GM12891 (cell line): Measurements from ENCODE around the gene CALML6.

ENCODE experiments used
- POLR2A ChIP-seq: IDR thresholded peaks from 2 replicates; pipeline ENCODE4 v1.6.1; 2011; ENCODE audit warnings: low read depth, low read length, control low read depth
- POLR2AphosphoS5 ChIP-seq: IDR thresholded peaks from 2 replicates; pipeline ENCODE4 v1.6.1; 2011; ENCODE audit warnings: low read depth, low read length, control low read depth
- POU2F2 ChIP-seq: IDR thresholded peaks from 2 replicates; pipeline ENCODE4 v1.6.1; 2011; ENCODE audit warnings: low read depth, mild to moderate bottlenecking, control low read depth, low read length, moderate library complexity
- SPI1 ChIP-seq: IDR thresholded peaks from 2 replicates; pipeline ENCODE4 v1.6.1; 2011; ENCODE audit warnings: low read depth, low read length, control low read depth

DNA sequence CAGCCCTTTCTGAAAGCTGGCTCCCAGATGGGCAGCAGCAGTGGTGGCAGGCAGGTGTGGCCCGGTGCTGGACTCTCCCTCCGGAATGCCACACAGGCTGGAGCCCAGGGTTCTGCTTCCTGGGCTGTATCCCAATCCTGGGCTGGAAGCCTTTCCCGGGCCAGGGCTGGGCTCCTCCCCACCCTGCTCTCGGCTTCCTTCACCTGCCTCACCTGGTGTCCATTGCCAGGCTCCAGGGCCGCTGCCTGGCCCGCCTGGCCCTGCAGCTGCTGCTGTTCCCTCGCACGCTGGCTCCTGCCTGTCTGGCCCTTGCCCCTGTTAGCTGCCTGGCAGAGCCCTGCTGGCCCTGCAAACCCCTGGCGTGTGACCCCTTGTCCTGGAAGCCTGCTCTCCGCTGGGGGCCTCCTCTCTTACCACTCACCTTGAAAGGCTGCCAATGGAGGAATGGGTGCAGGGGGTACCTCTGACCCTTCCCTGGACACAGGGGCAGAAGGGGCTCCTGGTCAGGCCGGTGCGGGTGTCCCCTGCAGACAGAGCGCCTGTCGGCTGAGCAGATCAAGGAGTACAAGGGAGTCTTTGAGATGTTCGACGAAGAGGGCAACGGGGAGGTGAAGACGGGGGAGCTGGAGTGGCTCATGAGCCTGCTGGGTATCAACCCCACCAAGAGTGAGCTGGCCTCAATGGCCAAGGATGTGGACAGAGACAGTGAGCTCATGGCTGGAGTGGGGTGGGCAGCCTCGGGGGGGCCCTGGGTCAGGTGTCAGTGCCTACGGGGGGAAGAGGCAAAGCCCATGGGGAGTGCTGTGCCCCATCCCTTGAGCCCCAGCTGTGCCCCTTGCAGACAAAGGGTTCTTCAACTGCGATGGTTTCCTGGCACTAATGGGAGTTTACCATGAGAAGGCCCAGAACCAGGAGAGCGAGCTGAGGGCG lies 1.1 kb downstream of the CALML6 start:
- TF ChIP-seq POLR2A (no peak), POLR2AphosphoS5 (no peak), POU2F2 (no peak), SPI1 (no peak)
